ENCODE data around the gene CCR9.

CCR9 gene

GRCh38 chr3:45906681-45907407 is 20.5 kb downstream of the CCR9 start:
- no peak for FAIRE-seq
- DNase-seq (ENCODE audit: insufficient read length, low spot score) = no peak

- DNase-seq (ENCODE audit: insufficient read length, low spot score) (no peak), FAIRE-seq (no peak)
These were observed 21.7 kb downstream of the CCR9 start for GRCh38 chr3:45907769-45908705.

- no peak for FAIRE-seq
- DNase-seq (ENCODE audit: insufficient read length, low spot score) = no peak
These were observed 22.4 kb downstream of the CCR9 start for GRCh38 chr3:45908761-45909160.

DNA sequence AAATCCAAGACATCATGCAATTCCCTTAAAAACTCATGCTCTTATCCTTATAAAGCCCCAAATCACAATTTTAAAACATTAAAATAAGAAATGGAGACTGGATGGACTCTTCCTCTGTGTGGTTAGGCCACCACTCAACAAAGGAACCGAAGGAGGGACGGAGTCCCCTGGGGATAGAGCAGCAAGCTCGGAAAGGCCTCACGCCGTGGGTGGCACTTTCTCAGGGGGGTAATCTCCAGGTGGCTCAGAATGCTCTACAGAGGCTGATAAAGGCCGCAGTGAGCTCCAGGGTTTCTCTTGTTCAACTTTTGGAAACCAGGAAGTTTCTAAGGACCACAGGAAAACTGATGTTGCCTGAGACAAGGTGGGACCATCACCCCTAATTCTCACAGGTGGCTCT is 23.2 kb downstream of the CCR9 start:
- DNase-seq (ENCODE audit: insufficient read length, low spot score) = no peak
- no peak for FAIRE-seq

DNA sequence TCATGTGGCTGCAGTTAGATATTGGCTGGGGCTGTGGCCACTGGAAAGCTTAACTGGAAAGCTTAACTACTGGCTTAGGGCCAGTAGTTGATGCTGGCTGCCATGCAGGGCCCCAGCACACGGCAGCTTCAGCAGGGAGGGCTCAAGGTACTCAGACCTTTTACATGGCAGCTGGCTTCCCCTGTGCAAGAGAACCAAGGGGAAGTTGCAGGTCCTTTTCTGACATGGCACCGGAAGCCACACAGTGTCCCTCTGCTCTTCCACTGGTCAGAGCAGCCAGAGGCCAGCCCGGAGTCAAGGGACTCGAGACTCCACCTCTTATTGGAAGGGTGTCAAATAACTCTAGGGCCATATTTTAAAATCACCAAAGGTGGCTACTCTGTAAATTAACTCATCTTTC is 24.5 kb downstream of the CCR9 start:
- FAIRE-seq = no peak

DNA sequence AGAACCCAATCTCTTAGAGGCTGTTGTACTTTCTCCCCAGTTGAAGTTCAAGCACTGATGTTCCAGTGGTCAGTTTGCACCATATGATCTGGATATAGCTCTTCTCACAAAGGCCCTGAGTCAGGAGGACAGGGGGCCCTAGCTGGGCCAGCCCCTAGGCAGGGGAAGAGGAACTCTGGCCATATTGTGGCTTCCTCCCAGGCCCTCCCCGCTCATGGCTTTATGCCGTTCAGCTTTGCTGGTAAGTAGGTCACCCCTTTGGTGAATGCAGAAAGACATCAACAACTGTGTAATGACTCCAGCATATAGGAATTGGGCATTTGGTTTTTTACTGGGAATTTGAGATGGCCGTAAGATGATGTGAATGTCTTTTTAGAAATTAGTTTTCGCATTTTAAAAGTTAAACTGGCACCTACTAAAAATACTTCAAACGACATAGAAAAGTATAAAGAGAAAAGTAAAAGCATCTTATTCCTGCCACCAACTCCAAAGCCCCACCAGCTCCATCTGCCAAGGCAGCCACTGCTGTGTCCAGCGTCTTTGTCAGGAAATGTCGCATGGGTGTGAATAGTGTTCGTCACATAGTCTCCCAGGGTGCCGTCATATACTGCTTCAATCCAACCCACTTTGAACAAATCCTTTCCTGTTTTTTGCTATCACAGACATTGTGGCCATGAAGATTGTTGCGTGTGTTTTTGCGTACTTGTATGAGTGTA is 25.3 kb downstream of the CCR9 start:
- FAIRE-seq (no peak), DNase-seq (ENCODE audit: insufficient read length, low spot score) (no peak)

More for the DNA sequence above, 24.5 kb downstream of the CCR9 start:
- DNase-seq (ENCODE audit: insufficient read length, low spot score) = no peak

GRCh38 chr3:45912435-45912834 is 26.1 kb downstream of the CCR9 start:
- DNase-seq (ENCODE audit: insufficient read length, low spot score) = no peak
- no peak for FAIRE-seq

- DNase-seq (ENCODE audit: insufficient read length, low spot score) (no peak), FAIRE-seq (peak; percentile 4)
These were observed 28.2 kb downstream of the CCR9 start for GRCh38 chr3:45914362-45915058.

GRCh38 chr3:45915059-45915439 is 28.7 kb downstream of the CCR9 start:
- FAIRE-seq (peak; percentile 53), DNase-seq (ENCODE audit: insufficient read length, low spot score) (no peak)

GRCh38 chr3:45915518-45916231 is 29.3 kb downstream of the CCR9 start:
- peak; percentile 99 for FAIRE-seq
- peak; percentile 87 for DNase-seq (ENCODE audit: insufficient read length, low spot score)

- FAIRE-seq (no peak), DNase-seq (ENCODE audit: insufficient read length, low spot score) (no peak)
These were observed 31.0 kb downstream of the CCR9 start for GRCh38 chr3:45917146-45917898.

DNA sequence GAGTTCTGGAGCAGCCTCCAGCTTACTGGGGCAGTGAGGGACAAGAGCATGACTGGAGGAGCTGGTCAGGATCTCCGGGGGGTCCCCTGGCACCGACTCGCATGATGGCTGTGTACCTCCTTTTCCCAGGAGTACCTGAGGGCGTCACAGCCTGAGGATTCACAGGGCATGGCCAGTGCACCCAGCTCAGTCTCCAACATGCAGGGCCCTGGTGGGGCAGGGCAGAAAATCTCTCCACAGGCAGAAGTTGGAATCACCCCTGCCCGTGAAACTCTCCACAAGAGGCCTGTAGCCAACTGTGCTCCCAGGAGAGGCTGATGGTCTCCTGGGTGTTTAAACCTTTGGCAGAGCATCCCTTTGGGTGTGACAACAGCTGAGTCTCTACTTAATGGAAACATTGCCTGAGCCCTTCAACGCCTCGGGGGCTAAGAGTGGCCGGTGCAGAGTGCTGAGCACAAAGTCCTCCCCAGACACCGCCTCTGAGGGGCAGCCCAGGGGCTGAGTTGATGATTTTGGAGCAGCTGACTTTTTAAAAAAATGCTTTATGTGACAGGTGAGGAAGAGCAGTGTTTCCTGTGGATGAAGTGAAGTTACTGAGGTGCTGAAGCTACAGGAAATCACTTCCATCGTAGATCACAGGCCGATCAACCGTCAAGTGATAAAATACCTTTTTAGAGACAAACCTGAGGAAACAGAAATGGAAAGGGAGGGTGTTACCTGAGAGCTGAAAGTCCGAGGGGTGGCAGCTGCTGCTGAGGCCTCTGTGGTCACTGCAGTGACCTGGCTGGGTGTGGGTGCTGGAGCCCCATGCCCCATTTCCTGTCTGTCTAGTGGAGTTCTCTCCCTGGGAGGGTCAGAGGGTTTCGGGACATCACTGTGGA is 35.1 kb downstream of the CCR9 start:
- DNase-seq (ENCODE audit: insufficient read length, low spot score) = no peak
- FAIRE-seq = no peak

DNA sequence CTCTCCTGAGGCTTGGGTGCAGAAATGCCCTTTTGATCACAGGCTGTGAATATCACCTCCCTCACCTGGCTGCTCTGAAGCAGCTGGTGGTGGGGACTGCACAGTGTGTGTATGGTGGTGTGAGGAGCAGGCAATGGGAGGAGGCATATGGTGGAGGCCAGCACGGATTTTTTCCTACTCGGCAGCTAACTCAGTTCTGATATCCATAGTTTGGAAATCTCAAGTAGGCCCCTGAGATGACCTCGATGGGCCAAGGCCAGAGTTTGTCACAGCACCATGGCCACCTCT is 35.6 kb downstream of the CCR9 start:
- no peak for FAIRE-seq

GRCh38 chr3:45922950-45923590 is 36.7 kb downstream of the CCR9 start:
- FAIRE-seq (no peak), DNase-seq (ENCODE audit: insufficient read length, low spot score) (no peak)

More for the DNA sequence above, 35.6 kb downstream of the CCR9 start:
- no peak for DNase-seq (ENCODE audit: insufficient read length, low spot score)

GRCh38 chr3:45923755-45924154 is 37.4 kb downstream of the CCR9 start:
- FAIRE-seq = no peak

DNA sequence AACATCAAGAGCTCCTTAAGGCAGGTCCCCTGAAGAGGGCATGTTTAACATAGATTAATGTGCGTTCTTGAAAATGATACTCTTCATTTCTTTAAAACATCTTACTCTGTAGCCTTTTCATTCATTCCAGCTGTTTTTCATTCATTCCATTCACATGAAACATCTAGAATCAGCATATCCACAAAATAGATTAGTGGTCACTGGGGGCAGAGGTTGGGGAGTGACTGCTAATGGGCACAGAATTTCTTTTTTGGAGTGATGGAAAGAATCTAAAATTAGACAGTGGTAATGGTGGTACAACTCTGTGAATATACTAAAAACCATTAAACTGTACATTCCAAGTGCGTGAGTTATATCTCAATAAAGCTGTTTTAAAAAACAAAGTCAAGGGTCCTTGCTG is 41.5 kb downstream of the CCR9 start:
- no peak for DNase-seq (ENCODE audit: insufficient read length, low spot score)
- FAIRE-seq = no peak

More at GRCh38 chr3:45923755-45924154, 37.4 kb downstream of the CCR9 start:
- DNase-seq (ENCODE audit: insufficient read length, low spot score) = no peak

DNA sequence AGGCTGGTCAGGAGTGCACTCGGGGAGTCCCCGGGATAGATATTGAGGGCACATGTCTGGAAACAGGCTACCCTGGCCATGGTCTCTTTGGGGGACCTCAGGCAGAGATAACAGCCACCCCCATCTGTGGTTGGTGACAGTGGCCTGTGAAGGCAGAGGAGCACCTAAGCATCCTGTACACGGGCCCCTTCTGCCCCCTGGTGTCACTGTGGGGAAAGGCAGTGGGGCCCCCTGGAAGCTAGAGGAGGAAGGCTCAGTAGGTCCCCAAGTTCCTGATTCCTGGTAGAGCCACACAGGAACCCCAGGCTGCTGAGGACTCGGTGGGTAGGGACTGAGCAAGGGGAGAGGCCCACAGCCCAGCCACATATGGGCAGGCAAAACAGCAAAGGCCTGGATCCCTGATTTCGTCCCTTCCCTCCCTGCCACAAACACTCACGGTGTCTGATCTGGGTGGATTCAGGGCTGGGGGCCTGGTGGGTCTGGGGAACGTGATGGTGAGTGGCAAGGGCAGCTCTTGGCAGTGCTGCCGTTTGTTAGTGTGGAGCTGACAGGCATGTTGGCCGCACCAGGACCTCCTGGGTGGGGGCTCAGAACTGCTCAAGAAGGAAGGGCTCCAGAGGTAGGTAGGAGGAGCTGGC is 42.8 kb downstream of the CCR9 start:
- FAIRE-seq (peak; percentile 73), DNase-seq (ENCODE audit: insufficient read length, low spot score) (peak; percentile 75)

- FAIRE-seq (no peak), DNase-seq (ENCODE audit: insufficient read length, low spot score) (no peak)
These were observed 45.2 kb downstream of the CCR9 start for GRCh38 chr3:45931496-45931895.
